Testis (tissue), 3 donors: ENCODE data around the gene ZFC3H1. TPM values are rescaled to one million over a fixed set of nuclear protein-coding genes. Genes with fewer than 3 reads are reported as not detected.

ENCODE experiments used
- DNase-seq: peaks from one replicate; pipeline ENCODE4 v3.0.0-alpha.2; 2019
- H3K27ac ChIP-seq, 2 donors: fragments of 200-600 bp; sonication (generic); one replicate each; pipeline ENCODE4 v1.5.1; 2019
- H3K27me3 ChIP-seq: fragments of 200-600 bp; sonication (generic); one replicate; pipeline ENCODE4 v1.5.1; 2019
- H3K36me3 ChIP-seq: fragments of 200-600 bp; sonication (generic); one replicate; pipeline ENCODE4 v1.5.1; 2017; ENCODE audit warnings: low read depth; ENCODE audit errors: missing control alignments
- H3K4me1 ChIP-seq: fragments of 200-600 bp; sonication (generic); one replicate; pipeline ENCODE4 v1.5.1; 2019
- H3K4me3 ChIP-seq, 2 donors: fragments of 200-600 bp; sonication (generic); one replicate each; pipeline ENCODE4 v1.5.1; 2017 to 2019
- H3K9me3 ChIP-seq: fragments of 200-600 bp; sonication (generic); one replicate; pipeline ENCODE4 v1.5.1; 2017
- POLR2A ChIP-seq: fragments of 450-650 bp; IDR thresholded peaks from one replicate; pipeline ENCODE4 v1.6.1; 2017; ENCODE audit warnings: antibody characterized with exemption, mild to moderate bottlenecking, moderate library complexity
- whole genome bisulfite sequencing, 2 donors: methylation state at CpG; one replicate each; pipeline ENCODE4 v1.1.5; 2018; 5-methylcytosine and 5-hydroxymethylcytosine counted together
- intact Hi-C: fragments of 100-400 bp; cut with DNase I; formaldehyde crosslinking; loops from one replicate; pipeline ENCODE4 v1.15.1; 2023; ENCODE audit warnings: low total_unique reads
- polyA plus RNA-seq: library from polyadenylated mRNA; stranded (reverse); fragments of 350-450 nt; fragmentation: Illumina TruSeq; extraction: RNeasy Lipid Tissue Mini Kit (QIAGEN cat#74804); gene quantifications from one replicate; pipeline ENCODE4 v1.2.3, GENCODE V29; 2014; ENCODE audit warnings: low read depth, low replicate concordance; ENCODE audit not compliant: insufficient read depth
- total RNA-seq, 2 donors: library from RNA; depleted of rRNA; stranded (reverse); fragments of >200 nt; gene quantifications; one replicate each; pipeline ENCODE4 v1.2.3, GENCODE V29; 2016
- TF ChIP-seq, protein P1 (sequence below), 3 experiments: fragments of 450-650 bp in 2 of 3; fragments of 200-600 bp in 1 of 3; sonication (generic) in 1 of 3; IDR thresholded peaks; one replicate each; pipeline ENCODE4 v1.5.1; 2016 to 2019; ENCODE audit warnings: antibody characterized with exemption in 3 of 3, mild to moderate bottlenecking in 2 of 3, moderate library complexity in 1 of 3

Gene ZFC3H1
- total and polyA plus RNA-seq, 3 donors from 2014 or later = 24.1 to 144 (median 83.7) TPM

- intact Hi-C loops = no loop called here
- Histone ChIP-seq H3K9me3 (no peaks in the 10 kb centered on the region), H3K27ac (no peak overlapping the region), H3K27me3 (no peaks in the 10 kb centered on the region), H3K4me3 (no peak overlapping the region), H3K4me1 (no peaks in the 10 kb centered on the region), H3K36me3 (no peaks in the 10 kb centered on the region)
- 57 to 77% methylated on average over 4 of the region's 4 CpGs for WGBS, 2 donors
- TF ChIP-seq, protein P1, sequence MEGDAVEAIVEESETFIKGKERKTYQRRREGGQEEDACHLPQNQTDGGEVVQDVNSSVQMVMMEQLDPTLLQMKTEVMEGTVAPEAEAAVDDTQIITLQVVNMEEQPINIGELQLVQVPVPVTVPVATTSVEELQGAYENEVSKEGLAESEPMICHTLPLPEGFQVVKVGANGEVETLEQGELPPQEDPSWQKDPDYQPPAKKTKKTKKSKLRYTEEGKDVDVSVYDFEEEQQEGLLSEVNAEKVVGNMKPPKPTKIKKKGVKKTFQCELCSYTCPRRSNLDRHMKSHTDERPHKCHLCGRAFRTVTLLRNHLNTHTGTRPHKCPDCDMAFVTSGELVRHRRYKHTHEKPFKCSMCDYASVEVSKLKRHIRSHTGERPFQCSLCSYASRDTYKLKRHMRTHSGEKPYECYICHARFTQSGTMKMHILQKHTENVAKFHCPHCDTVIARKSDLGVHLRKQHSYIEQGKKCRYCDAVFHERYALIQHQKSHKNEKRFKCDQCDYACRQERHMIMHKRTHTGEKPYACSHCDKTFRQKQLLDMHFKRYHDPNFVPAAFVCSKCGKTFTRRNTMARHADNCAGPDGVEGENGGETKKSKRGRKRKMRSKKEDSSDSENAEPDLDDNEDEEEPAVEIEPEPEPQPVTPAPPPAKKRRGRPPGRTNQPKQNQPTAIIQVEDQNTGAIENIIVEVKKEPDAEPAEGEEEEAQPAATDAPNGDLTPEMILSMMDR (IDR thresholded peaks at IDR 0.05) = no peak
- DNase-seq = no peak
Observed at GRCh38 chr12:71589478-71589881, 74.2 kb downstream of the ZFC3H1 start.

DNA sequence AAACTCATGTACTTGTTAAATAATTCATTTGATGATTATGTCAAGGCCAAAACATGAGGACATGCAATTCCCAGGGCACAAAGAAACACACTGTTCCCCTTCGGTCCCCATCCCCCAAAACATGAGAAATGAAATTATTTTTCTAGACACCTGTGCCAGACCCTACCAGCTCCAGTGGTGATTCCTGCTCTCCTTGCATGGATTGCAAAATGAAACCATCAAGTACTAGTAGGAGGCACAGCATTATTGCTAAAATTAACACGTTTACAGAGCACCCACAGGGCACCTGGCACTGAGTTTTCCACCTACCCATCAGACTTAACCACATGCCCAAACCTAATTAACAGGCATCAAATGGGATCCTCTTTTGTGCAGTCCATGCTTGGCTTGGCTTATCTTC is 76.6 kb downstream of the ZFC3H1 start:
- Histone ChIP-seq H3K36me3 (no peaks in the 10 kb centered on the region), H3K4me3 (no peak overlapping the region), H3K4me1 (no peaks in the 10 kb centered on the region), H3K27me3 (no peaks in the 10 kb centered on the region), H3K27ac (no peak overlapping the region), H3K9me3 (no peaks in the 10 kb centered on the region)
- TF ChIP-seq, protein P1 (IDR thresholded peaks at IDR 0.05) = no peak
- no peak for TF ChIP-seq POLR2A
- no peak for DNase-seq
- WGBS, 2 donors = 73 to 74% methylated on average over 2 of the region's 2 CpGs
- intact Hi-C loops = no loop called here

DNA sequence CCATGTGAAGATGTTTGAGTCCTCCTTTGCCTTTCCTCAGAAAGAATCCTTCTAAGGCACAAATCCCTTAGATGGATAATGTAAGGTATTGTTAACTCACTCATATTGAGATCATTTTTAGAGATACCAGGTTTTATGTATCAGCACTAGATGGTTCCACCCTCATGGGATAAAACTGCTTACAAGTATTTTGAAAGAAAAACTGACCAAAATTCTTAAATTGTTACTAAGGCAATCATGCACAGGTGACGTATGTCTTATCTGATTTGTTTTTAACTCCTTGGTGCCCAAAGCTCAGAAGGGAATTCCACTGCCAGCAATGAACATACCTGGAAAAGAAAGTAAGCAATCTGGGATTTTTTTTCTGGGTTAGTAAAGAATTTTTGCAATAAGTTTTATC is 78.4 kb downstream of the ZFC3H1 start:
- 55 to 66% methylated on average over 1 of the region's 1 CpG for WGBS, 2 donors
- no peak for DNase-seq
- TF ChIP-seq, protein P1 (IDR thresholded peaks at IDR 0.05) = no peak
- TF ChIP-seq POLR2A = no peak
- no peaks in the 10 kb centered on the region for H3K9me3 ChIP-seq
- H3K27me3 ChIP-seq = no peaks in the 10 kb centered on the region
- intact Hi-C loops = no loop called here
- no peaks in the 10 kb centered on the region for H3K36me3 ChIP-seq
- no peaks in the 10 kb centered on the region for H3K4me1 ChIP-seq
- H3K27ac ChIP-seq = no peak overlapping the region
- no peak overlapping the region for H3K4me3 ChIP-seq

DNA sequence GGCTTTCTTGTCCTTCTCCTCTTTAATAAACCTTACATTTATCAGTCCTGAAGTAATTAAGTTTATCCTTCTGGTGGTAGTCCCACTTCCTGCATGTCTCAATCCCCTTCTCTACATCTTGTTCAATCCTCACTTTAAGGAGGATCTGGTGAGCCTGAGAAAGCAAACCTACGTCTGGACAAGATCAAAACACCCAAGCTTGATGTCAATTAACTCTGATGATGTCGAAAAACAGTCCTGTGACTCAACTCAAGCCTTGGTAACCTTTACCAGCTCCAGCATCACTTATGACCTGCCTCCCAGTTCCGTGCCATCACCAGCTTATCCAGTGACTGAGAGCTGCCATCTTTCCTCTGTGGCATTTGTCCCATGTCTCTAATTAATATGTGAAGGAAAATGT is 79.3 kb downstream of the ZFC3H1 start:
- no peaks in the 10 kb centered on the region for H3K27me3 ChIP-seq
- 86 to 90% methylated on average over 3 of the region's 3 CpGs for WGBS, 2 donors
- no peak for DNase-seq
- H3K9me3 ChIP-seq = no peaks in the 10 kb centered on the region
- intact Hi-C loops = no loop called here
- TF ChIP-seq, protein P1 (IDR thresholded peaks at IDR 0.05) = no peak
- no peak for TF ChIP-seq POLR2A
- H3K36me3 ChIP-seq = no peaks in the 10 kb centered on the region
- H3K4me1 ChIP-seq = no peaks in the 10 kb centered on the region
- H3K4me3 ChIP-seq = no peak overlapping the region
- no peak overlapping the region for H3K27ac ChIP-seq

- no peak for TF ChIP-seq POLR2A
- TF ChIP-seq, protein P1 (IDR thresholded peaks at IDR 0.05) = no peak
- 76 to 82% methylated on average over 2 of the region's 2 CpGs for WGBS, 2 donors
Observed at GRCh38 chr12:71582925-71583324, 80.7 kb downstream of the ZFC3H1 start.

More at GRCh38 chr12:71582925-71583324, 80.7 kb downstream of the ZFC3H1 start:
- no peak for DNase-seq
- Histone ChIP-seq H3K36me3 (no peaks in the 10 kb centered on the region), H3K27me3 (no peaks in the 10 kb centered on the region), H3K4me3 (no peak overlapping the region), H3K27ac (no peak overlapping the region), H3K9me3 (no peaks in the 10 kb centered on the region), H3K4me1 (no peaks in the 10 kb centered on the region)
- intact Hi-C loops = no loop called here
